DND-41 (cell line): ENCODE results near the gene LRRC52.

Source experiments
- ATAC-seq: fragments of 200-7000 bp; cut with Tn5 transposase; 3 replicates; pipeline ENCODE4 v1.9.1; 2021; ENCODE audit warnings: low read depth; ENCODE audit not compliant: insufficient read depth
- DNase-seq: peaks from one replicate; pipeline ENCODE4 v3.0.0-alpha.2; 2020
- H2AFZ ChIP-seq: 2 replicates; pipeline ENCODE4 v1.6.0; 2012; ENCODE audit warnings: low read depth, low read length
- H3K27ac ChIP-seq: 2 replicates; pipeline ENCODE4 v1.5.1; 2012; ENCODE audit warnings: low read length, inconsistent platforms
- H3K27me3 ChIP-seq: fragments of 200-600 bp; sonication (generic); 2 replicates; pipeline ENCODE4 v1.6.0; 2012; ENCODE audit warnings: low read length, mild to moderate bottlenecking, inconsistent platforms; ENCODE audit not compliant: insufficient read depth, poor library complexity
- H3K36me3 ChIP-seq: 2 replicates; pipeline ENCODE4 v1.5.1; 2012; ENCODE audit warnings: low read length, inconsistent platforms; ENCODE audit not compliant: insufficient read depth
- H3K4me1 ChIP-seq: 2 replicates; pipeline ENCODE4 v1.5.1; 2012; ENCODE audit warnings: mild to moderate bottlenecking, low read length; ENCODE audit not compliant: insufficient read depth
- H3K4me2 ChIP-seq: 2 replicates; pipeline ENCODE4 v1.6.0; 2012; ENCODE audit warnings: mild to moderate bottlenecking, moderate library complexity, low read length, inconsistent platforms; ENCODE audit not compliant: insufficient read depth
- H3K4me3 ChIP-seq, 2 experiments: fragments of 200-600 bp in 1 of 2; shearing (Covaris generic) in 1 of 2; 2 replicates each; pipeline ENCODE4 v1.5.1; 2012 to 2016; ENCODE audit warnings: inconsistent platforms in 2 of 2, low read length in 2 of 2, mild to moderate bottlenecking in 2 of 2, low read depth in 1 of 2, moderate library complexity in 1 of 2
- H3K79me2 ChIP-seq: 2 replicates; pipeline ENCODE4 v1.6.0; 2012; ENCODE audit warnings: low read length, inconsistent platforms; ENCODE audit not compliant: insufficient read depth
- H3K9ac ChIP-seq: 2 replicates; pipeline ENCODE4 v1.6.0; 2012; ENCODE audit warnings: low read depth, mild to moderate bottlenecking, inconsistent platforms, low read length, moderate library complexity
- H3K9me3 ChIP-seq: 2 replicates; pipeline ENCODE4 v1.5.1; 2012; ENCODE audit warnings: low read length, moderate library complexity, mild to moderate bottlenecking, inconsistent platforms; ENCODE audit not compliant: insufficient read depth, severe bottlenecking
- H4K20me1 ChIP-seq: 2 replicates; pipeline ENCODE4 v1.6.0; 2012; ENCODE audit warnings: low read length; ENCODE audit not compliant: insufficient read depth
- EZH2 ChIP-seq: IDR thresholded peaks from 3 replicates; pipeline ENCODE4 v1.6.1; 2012; ENCODE audit warnings: borderline replicate concordance, low read depth, mild to moderate bottlenecking, moderate library complexity, low read length, inconsistent platforms; ENCODE audit not compliant: severe bottlenecking
- TF ChIP-seq, protein P1 (sequence below): IDR thresholded peaks from 2 replicates; pipeline ENCODE4 v1.5.1; 2012; ENCODE audit warnings: borderline replicate concordance, low read length, moderate library complexity, mild to moderate bottlenecking; ENCODE audit not compliant: poor library complexity, severe bottlenecking; ENCODE audit errors: extremely low read depth

LRRC52 gene

DNA sequence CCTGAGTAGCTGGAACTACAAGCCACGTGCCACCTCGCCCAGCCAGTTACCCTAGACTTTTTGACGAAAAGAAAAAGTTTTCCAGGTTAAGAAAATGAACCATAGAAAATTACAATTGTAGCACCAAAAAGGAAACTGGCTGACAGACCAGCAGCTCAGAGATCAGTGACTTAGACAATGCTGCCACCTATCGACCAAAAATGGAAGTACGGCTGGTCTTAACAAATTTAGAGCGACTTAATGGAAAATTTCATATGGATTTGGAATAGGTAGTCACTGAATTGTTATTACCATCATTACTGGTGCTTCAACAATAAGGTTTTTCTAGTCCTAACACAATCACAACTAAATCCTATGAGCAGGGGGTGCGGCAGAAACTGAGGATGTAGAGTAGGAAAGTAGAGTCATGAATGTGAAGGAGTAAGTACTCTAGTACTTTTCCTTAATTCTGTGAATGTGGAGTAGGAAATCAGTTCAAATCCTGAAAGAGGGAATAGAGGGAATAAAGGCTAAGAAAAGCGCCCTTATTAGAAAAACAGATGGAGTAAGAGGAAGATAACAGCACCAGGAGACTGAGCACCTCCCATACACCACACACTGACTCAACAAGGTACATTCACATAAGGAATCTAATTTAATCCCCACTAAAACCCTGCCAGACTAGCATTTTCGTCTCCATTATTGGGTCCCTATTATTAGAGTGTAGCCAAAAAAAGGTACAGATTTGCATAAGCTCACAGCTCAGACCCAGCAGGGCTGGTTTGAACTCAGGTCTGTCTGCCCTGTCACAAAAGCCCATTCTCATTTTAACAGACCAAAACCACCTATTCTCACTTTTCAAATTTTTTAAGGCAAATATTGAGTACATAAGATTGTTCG lies 49.4 kb downstream of the LRRC52 start:
- Histone ChIP-seq H3K4me3 (no peak overlapping the region), H2AFZ (no peak overlapping the region), H3K27ac (no peak overlapping the region), H3K4me1 (peaks cover 14% of the 10 kb centered on the region), H3K9ac (no peak overlapping the region), H4K20me1 (peaks cover 14% of the 10 kb centered on the region), H3K36me3 (no peaks in the 10 kb centered on the region), H3K9me3 (no peaks in the 10 kb centered on the region), H3K27me3 (peaks cover 62% of the 10 kb centered on the region), H3K79me2 (no peaks in the 10 kb centered on the region), H3K4me2 (0 out of 2 replicates have a peak overlapping the region, but pooled peaks have one; percentile 35)
- ATAC-seq = peak; percentile 72
- DNase-seq = peak; percentile 77
- TF ChIP-seq EZH2 = peak; percentile 7
- TF ChIP-seq, protein P1, sequence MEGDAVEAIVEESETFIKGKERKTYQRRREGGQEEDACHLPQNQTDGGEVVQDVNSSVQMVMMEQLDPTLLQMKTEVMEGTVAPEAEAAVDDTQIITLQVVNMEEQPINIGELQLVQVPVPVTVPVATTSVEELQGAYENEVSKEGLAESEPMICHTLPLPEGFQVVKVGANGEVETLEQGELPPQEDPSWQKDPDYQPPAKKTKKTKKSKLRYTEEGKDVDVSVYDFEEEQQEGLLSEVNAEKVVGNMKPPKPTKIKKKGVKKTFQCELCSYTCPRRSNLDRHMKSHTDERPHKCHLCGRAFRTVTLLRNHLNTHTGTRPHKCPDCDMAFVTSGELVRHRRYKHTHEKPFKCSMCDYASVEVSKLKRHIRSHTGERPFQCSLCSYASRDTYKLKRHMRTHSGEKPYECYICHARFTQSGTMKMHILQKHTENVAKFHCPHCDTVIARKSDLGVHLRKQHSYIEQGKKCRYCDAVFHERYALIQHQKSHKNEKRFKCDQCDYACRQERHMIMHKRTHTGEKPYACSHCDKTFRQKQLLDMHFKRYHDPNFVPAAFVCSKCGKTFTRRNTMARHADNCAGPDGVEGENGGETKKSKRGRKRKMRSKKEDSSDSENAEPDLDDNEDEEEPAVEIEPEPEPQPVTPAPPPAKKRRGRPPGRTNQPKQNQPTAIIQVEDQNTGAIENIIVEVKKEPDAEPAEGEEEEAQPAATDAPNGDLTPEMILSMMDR = peak; percentile 95

GRCh38 chr1:165595246-165595938 lies 51.6 kb downstream of the LRRC52 start:
- no peak overlapping the region for H2AFZ ChIP-seq
- ATAC-seq (no peak), DNase-seq (no peak)
- H3K9ac ChIP-seq = no peak overlapping the region
- peaks cover 4% of the 10 kb centered on the region; the same call in 1 of the 2 replicates for H4K20me1 ChIP-seq
- H3K27ac ChIP-seq = no peak overlapping the region
- peaks cover 40% of the 10 kb centered on the region for H3K27me3 ChIP-seq
- H3K4me3 ChIP-seq = no peak overlapping the region
- no peaks in the 10 kb centered on the region for H3K9me3 ChIP-seq
- no peaks in the 10 kb centered on the region for H3K36me3 ChIP-seq
- peaks cover 22% of the 10 kb centered on the region for H3K4me1 ChIP-seq
- H3K4me2 ChIP-seq = no peak overlapping the region
- H3K79me2 ChIP-seq = no peaks in the 10 kb centered on the region
- no peak for TF ChIP-seq EZH2
- TF ChIP-seq, protein P1 = no peak

- H3K4me2 ChIP-seq = peak overlapping the region; percentile 89
- H3K9ac ChIP-seq = peak overlapping the region; percentile 52
- TF ChIP-seq, protein P1 = no peak
- no peak for TF ChIP-seq EZH2
- ATAC-seq (peak; percentile 98), DNase-seq (peak; percentile 93)
- peaks cover 26% of the 10 kb centered on the region for H3K27me3 ChIP-seq
- H3K4me3 ChIP-seq = peak overlapping the region; percentile 9 to 62; a peak in 3 of 4 replicates
- H3K27ac ChIP-seq = peak overlapping the region; percentile 62
- peak overlapping the region; percentile 91 for H2AFZ ChIP-seq
- no peaks in the 10 kb centered on the region for H3K36me3 ChIP-seq
- H3K9me3 ChIP-seq = no peaks in the 10 kb centered on the region
- no peaks in the 10 kb centered on the region for H4K20me1 ChIP-seq
- H3K4me1 ChIP-seq = peaks cover 17% of the 10 kb centered on the region
- H3K79me2 ChIP-seq = no peaks in the 10 kb centered on the region
These were observed 54.3 kb downstream of the LRRC52 start for GRCh38 chr1:165597883-165598675.
